ENCODE measurements around the gene KCNJ4.
A peak's percentile ranks its signal among the peaks of the same experiment; 100 is the strongest.

The KCNJ4 gene

DNA sequence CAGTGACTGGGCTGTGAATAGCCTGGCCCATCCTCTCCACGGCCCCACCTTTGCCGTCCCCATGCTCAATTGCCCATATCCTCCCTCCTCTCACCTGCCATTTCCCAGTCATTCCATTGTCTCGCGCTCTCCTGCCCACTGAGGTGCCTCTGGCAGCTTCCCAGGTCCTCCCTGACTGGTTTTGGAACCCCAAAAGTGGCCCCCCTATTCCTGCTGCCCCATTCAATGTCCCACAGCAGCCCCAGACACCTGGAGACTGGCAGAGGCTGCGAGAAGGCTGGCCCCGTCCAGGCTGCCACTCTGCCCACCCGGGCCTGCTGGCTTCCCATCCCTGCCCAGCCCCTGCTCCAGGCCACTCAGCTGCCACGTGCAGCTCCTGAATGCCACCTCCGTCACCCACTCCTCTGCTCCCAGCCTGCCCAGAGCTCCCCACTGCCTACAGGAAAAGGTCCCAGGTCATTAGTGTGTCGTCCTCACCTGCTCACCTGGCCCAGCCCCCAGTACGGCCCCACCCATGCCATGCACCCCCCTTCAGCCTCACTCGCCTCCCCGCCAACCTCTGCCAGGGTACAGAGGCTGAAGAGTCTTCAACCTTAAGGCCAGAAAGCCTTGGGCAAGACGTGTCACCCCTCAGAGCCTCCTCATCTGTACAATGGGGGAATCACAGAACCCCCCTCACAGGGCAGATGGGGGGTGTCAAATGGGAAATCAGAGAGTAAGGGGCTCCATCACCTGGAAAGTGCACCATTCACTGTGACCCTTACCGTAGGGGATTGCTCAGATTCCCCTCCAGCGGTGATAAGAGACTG, 37.5 kb downstream of the KCNJ4 start:
- CTCF ChIA-PET: interaction anchor here (1.4 kb wide), 1 partner anchor 18 kb away, joined by 3 read pairs; no protein-coding TSS in a partner anchor
- TF ChIP-seq ZNF561 (tag by site-specific recombination; IDR thresholded peaks at IDR 0.05; ENCODE audit: borderline replicate concordance): no peak
- TF ChIP-seq, protein P1, sequence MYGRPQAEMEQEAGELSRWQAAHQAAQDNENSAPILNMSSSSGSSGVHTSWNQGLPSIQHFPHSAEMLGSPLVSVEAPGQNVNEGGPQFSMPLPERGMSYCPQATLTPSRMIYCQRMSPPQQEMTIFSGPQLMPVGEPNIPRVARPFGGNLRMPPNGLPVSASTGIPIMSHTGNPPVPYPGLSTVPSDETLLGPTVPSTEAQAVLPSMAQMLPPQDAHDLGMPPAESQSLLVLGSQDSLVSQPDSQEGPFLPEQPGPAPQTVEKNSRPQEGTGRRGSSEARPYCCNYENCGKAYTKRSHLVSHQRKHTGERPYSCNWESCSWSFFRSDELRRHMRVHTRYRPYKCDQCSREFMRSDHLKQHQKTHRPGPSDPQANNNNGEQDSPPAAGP (tag by site-specific recombination; IDR thresholded peaks at IDR 0.05): peak; percentile 65; the same call in 1 of the 2 replicates

DNA sequence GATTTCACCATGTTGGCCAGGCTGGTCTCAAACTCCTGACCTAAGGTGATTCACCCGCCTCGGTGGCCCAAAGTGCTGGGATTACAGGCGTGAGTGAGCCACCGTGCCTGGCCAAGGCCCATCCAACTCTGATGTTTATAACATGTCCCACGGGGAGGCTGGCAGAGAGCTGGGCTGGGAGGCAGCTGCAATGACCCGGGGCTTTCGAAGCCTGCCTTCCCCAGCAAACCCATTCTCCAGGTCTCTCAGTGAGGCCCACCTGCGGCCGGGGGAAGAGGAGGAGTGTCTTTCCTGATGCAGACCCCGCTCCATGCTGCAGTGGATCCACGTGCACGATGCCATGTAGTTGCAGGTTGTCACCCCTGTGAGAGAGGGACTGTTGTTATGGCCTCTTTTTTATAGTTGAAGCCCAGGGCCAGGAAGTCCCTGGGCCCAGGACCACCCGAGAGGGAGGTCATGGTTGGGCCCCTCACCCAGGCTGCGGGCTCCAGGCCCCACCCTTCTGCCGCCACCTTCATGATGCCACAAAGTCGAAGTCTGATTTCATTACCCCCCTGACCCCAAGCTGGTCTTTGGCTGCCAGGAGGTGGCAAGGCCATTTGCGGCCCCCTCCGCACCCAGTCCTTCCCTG, 38.3 kb downstream of the KCNJ4 start:
- no peak overlapping the region for H3K4me3 ChIP-seq (ENCODE audit: low read depth, low read length)
- no peaks in the 10 kb centered on the region for H3K36me3 ChIP-seq (ENCODE audit: control insufficient read depth in 2 of 2, insufficient read depth in 1 of 2, low read length in 2 of 2)
- TF ChIP-seq, protein P2, sequence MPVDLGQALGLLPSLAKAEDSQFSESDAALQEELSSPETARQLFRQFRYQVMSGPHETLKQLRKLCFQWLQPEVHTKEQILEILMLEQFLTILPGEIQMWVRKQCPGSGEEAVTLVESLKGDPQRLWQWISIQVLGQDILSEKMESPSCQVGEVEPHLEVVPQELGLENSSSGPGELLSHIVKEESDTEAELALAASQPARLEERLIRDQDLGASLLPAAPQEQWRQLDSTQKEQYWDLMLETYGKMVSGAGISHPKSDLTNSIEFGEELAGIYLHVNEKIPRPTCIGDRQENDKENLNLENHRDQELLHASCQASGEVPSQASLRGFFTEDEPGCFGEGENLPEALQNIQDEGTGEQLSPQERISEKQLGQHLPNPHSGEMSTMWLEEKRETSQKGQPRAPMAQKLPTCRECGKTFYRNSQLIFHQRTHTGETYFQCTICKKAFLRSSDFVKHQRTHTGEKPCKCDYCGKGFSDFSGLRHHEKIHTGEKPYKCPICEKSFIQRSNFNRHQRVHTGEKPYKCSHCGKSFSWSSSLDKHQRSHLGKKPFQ (tag by site-specific recombination; IDR thresholded peaks at IDR 0.05): no peak
- TF ChIP-seq BCL11B (tag by site-specific recombination; IDR thresholded peaks at IDR 0.05; ENCODE audit: low read depth): no peak
- no peak for TF ChIP-seq ZNF146 (tag by site-specific recombination; IDR thresholded peaks at IDR 0.05)
- TF ChIP-seq ZBTB7A (tag by site-specific recombination; IDR thresholded peaks at IDR 0.05; ENCODE audit: low read depth): no peak
- H3K27ac ChIP-seq (ENCODE audit: extremely low read depth, low read depth, low read length): no peak overlapping the region
- ChIA-PET POLR2A (interaction anchor here (0.7 kb wide), 1 partner anchor 17 kb away, joined by 3 read pairs; no protein-coding TSS in a partner anchor), CTCF (interaction anchor here (0.6 to 1.4 kb wide), 3 partner anchors 18 to 77 kb away, joined by 3 to 4 read pairs (median 3); no protein-coding TSS in a partner anchor)
- no peaks in the 10 kb centered on the region for H3K4me1 ChIP-seq (ENCODE audit: control insufficient read depth, insufficient read depth, low read length)
- H3K9me3 ChIP-seq (ENCODE audit: control insufficient read depth, insufficient read depth, low read depth, low read length): no peaks in the 10 kb centered on the region

More for the DNA sequence above, 37.5 kb downstream of the KCNJ4 start:
- H3K9me3 ChIP-seq (ENCODE audit: control insufficient read depth, insufficient read depth, low read depth, low read length): no peaks in the 10 kb centered on the region
- no peak overlapping the region for H3K4me3 ChIP-seq (ENCODE audit: low read depth, low read length)
- no peaks in the 10 kb centered on the region for H3K4me1 ChIP-seq (ENCODE audit: control insufficient read depth, insufficient read depth, low read length)
- POLR2A ChIA-PET: no interaction called here
- no peaks in the 10 kb centered on the region for H3K36me3 ChIP-seq (ENCODE audit: control insufficient read depth in 2 of 2, insufficient read depth in 1 of 2, low read length in 2 of 2)
- H3K27ac ChIP-seq (ENCODE audit: extremely low read depth, low read depth, low read length): no peak overlapping the region

DNA sequence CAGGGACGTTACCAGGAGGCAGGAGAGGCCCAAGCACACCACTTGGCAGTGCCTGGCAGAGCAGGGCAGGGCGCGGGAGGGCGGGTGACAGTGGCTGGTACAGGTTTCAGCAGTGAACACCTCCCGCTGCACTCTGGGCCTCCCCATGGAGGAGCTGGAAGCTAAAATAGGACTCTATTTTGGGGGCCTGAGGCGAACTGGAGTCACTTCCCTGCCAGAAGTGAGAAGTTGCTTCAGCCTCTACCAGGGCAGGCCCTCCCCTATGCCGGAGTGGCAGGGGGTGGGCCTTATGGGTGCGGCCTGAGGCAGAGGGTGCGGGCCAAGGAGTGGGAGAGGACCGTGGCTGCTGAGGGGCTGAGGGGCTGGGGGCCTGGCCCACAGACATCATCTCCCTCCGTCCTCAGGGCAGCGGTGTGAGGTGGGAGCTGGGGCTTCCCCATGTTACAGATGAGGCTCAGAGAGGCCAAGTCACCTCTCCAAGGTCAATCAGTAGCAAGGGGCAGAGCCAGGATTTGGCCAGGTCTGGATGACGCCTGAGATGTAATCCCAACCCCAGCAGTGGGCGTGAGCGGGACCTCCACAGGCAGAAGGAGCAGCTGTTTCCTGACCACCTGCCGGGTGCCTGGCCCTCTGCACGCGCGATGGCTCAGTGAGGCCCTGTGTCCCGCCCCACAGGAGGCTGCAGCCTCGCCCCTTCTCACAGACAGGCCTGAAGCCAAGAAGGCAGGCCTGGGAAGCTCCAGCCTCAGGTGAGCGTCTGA, 39.3 kb downstream of the KCNJ4 start:
- H3K27ac ChIP-seq (ENCODE audit: extremely low read depth, low read depth, low read length): no peak overlapping the region
- no peaks in the 10 kb centered on the region for H3K4me1 ChIP-seq (ENCODE audit: control insufficient read depth, insufficient read depth, low read length)
- H3K9me3 ChIP-seq (ENCODE audit: control insufficient read depth, insufficient read depth, low read depth, low read length): no peaks in the 10 kb centered on the region
- H3K4me3 ChIP-seq (ENCODE audit: low read depth, low read length): no peak overlapping the region
- H3K36me3 ChIP-seq (ENCODE audit: control insufficient read depth in 2 of 2, insufficient read depth in 1 of 2, low read length in 2 of 2): no peaks in the 10 kb centered on the region
- CTCF ChIA-PET: interaction anchor here (0.6 to 1.4 kb wide), 4 partner anchors 19 to 78 kb away, joined by 3 to 4 read pairs (median 3); no protein-coding TSS in a partner anchor
- POLR2A ChIA-PET: interaction anchor here (1.9 kb wide), 1 partner anchor 17 kb away, joined by 5 read pairs; no protein-coding TSS in a partner anchor
- peak; percentile 86 for TF ChIP-seq SP7 (tag by site-specific recombination; IDR thresholded peaks at IDR 0.05)
- TF ChIP-seq HOXC10 (CRISPR knock-in tag; IDR thresholded peaks at IDR 0.05): no peak
- peak; percentile 29 for TF ChIP-seq ZBTB8A (tag by site-specific recombination; IDR thresholded peaks at IDR 0.05)
- TF ChIP-seq BCL11A (tag by site-specific recombination; IDR thresholded peaks at IDR 0.05; ENCODE audit: low read depth): no peak
- peak; percentile 36; the same call in 1 of the 2 replicates for TF ChIP-seq SP3 (tag by site-specific recombination; IDR thresholded peaks at IDR 0.05)
- no peak for TF ChIP-seq ZNF138 (tag by site-specific recombination; IDR thresholded peaks at IDR 0.05; ENCODE audit: borderline replicate concordance)
- 0 out of 2 replicates have a peak, but pooled peaks have one; percentile 54 for TF ChIP-seq KLF10 (tag by site-specific recombination; IDR thresholded peaks at IDR 0.05)
- TF ChIP-seq BCL11B (tag by site-specific recombination; IDR thresholded peaks at IDR 0.05; ENCODE audit: low read depth): no peak
- no peak for TF ChIP-seq ZNF791 (tag by site-specific recombination; IDR thresholded peaks at IDR 0.05)
- no peak for TF ChIP-seq ZNF2 (tag by site-specific recombination; IDR thresholded peaks at IDR 0.05)
- no peak for TF ChIP-seq ZBTB1 (tag by site-specific recombination; IDR thresholded peaks at IDR 0.05)
- TF ChIP-seq, protein P3, sequence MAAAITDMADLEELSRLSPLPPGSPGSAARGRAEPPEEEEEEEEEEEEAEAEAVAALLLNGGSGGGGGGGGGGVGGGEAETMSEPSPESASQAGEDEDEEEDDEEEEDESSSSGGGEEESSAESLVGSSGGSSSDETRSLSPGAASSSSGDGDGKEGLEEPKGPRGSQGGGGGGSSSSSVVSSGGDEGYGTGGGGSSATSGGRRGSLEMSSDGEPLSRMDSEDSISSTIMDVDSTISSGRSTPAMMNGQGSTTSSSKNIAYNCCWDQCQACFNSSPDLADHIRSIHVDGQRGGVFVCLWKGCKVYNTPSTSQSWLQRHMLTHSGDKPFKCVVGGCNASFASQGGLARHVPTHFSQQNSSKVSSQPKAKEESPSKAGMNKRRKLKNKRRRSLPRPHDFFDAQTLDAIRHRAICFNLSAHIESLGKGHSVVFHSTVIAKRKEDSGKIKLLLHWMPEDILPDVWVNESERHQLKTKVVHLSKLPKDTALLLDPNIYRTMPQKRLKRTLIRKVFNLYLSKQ (tag by site-specific recombination; IDR thresholded peaks at IDR 0.05; ENCODE audit: borderline replicate concordance): no peak
- no peak for TF ChIP-seq ZNF133 (tag by site-specific recombination; IDR thresholded peaks at IDR 0.05)
- 0 out of 2 replicates have a peak, but pooled peaks have one; percentile 40 for TF ChIP-seq KLF16 (tag by site-specific recombination; IDR thresholded peaks at IDR 0.05)
- TF ChIP-seq HOXD13 (CRISPR knock-in tag; IDR thresholded peaks at IDR 0.05; ENCODE audit: borderline replicate concordance): no peak
- TF ChIP-seq ZNF549 (tag by site-specific recombination; IDR thresholded peaks at IDR 0.05): no peak
- TF ChIP-seq ZNF658 (tag by site-specific recombination; IDR thresholded peaks at IDR 0.05): no peak
